HG03342 (cell line): ENCODE data around the gene PRORP.
A peak's percentile ranks its signal among the peaks of the same experiment; 100 is the strongest.
"Not testable (repeated sequence)": the region's sequence is repeated elsewhere in the genome, so short reads cannot be mapped to it uniquely, and the experiment has no call there.

Experiments
- ATAC-seq: cut with Tn5 transposase; IDR thresholded peaks from one replicate; pipeline ENCODE4 v1.9.1; 2021; ENCODE audit warnings: mild to moderate bottlenecking, moderate library complexity; ENCODE audit not compliant: unreplicated experiment

Gene PRORP

DNA sequence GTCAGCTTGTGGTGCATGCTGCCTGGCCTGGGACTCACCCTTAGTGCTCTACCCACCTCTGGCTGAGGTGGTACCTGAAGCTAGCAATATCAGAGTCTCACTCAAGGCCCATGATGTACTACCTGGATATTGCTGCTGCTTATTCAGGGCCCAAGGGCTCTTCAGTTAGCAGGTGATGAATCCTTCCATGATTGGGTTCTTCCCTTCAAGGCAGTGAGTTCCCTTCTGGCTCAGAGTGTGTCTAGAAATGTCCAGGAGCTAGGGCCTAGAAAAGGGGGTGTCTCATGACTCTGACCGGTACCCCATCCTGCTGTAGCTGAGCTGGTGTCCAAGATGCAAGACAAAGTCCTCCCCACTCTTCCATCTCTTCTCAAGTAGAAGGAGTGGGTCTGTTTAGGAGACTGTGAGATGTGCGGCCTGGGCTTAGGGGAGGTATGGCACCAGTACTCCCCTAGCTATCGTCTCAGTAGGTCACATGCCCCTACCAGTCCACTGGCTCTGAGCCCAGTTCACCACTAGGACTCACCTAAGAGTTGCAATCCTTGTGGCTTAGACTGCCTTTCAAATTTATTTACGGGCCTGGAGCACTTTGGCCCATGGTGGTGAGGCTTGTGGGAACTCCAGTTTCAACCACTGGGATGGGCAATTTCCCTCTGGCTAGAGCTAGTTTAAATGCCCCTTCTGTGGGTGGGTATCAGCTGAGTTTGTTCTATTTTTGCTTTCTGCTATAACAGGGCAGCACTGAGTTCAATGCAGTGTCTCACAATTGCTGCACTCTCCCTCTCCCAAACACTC lies 12.2 kb downstream of the PRORP start:
- ATAC-seq = no peak

DNA sequence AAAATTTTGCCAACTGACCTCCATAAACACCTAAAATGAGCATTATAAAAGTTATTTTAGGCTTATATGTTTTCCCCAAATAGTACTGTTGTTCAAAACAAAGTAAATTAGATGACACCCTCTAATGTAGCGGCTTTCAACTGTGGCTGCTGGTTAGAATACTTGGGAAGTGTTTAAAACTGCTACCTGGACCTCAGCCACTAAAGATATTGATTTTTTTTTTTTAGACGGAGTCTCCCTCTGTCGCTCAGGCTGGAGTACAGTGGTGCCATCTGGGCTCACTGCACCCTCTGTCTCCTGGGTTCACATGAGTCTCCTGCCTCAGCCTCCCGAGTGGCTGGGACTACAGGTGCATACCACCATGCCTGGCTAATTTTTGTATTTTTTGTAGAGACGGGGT lies 16.2 kb downstream of the PRORP start:
- ATAC-seq = no peak

DNA sequence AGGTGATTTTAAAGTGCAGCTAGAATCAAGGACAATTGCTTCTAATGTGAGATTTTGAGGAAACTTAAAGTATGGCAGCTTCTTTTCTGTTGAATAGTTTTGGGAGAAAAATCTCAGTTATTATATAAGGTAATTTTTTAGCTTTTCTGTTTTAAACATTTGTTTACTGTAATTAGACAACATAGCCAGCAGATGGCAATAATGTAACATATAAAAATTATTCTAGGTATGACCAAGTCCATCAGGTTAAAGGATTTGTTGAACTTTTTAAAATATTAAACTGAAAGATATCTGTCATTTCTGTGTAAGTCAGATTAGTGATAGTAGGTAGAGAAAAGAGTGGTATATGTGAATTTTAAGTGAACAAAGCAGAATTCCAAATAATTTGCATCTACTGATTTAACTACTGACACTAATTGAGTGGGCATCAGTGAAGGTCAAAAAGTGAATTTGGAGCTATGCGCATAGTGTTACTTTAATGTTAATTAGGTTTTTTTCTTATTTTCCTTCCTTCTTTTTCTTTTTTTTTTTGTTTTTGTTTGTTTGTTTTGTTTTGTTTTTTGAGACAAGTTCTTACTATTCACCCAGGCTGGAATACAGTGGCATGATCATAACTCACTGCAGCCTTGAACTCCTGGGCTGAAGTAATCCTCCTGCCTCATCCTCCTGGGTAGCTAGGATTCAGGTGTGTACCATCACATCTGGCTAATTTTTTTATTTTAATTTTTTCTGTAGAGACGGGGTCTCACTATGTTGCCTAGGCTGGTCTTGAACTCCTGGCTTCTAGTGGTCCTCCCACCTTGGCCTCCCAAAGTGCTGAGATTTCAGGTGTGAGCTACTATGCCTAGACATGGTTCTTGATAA lies 18.6 kb downstream of the PRORP start:
- no peak for ATAC-seq

DNA sequence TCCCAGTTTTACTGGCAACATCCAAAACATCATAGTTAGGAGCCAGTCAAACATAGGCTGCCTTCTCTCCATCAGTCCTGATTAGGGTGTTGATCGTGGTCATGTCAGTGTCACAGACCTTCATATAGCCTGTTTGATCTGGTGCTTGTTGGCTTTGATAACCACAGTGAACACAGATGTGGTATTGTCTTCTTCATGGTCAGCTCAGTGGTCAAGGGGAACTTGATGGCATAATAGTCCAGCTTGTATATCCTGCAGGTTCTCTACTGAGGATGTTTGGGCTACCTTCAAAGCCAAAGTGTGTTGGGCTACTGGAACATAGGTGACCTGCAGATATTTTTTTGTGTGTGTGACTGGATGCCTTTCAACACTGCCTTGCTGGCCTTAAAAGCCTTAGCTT lies 21.7 kb downstream of the PRORP start:
- ATAC-seq = no peak

DNA sequence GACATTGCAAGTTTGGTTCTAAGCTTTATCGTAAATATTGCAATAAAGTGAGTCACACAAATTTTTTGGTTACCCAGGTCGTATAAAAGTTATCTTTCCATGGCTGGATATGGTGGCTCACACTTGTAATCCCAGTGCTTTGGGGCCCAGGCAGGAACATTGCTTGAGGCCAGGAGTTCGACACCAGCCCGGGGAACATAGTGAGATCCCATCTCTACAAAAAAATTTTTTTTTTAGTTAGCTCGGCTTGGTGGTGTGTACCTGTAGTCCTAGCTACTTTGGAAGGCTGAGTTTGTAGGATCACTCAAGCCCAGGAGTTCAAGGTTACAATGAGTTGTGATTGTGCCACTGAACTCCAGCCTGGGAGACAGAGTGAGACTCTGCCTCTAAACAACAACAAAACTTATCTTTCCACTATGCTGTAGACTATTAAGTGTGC lies 24.4 kb downstream of the PRORP start:
- no peak for ATAC-seq

DNA sequence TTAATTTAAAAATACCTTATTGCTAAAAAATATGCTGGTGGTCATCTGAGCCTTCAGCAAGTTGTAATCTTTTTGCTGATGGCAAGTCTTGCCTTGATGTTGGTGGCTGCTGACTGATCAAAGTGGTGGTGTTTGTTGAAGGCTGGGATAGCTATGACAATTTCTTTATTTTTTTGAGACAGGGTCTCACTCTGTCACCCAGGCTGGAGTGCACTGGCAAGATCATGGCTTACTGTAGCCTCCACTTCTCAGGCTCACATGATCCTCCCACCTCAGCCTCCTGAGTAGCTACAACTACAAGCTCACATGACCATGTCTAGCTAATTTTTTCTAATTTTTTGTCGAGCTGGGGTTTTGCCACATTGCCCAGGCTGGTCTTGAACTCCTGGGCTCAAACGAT lies 24.8 kb downstream of the PRORP start:
- no peak for ATAC-seq

DNA sequence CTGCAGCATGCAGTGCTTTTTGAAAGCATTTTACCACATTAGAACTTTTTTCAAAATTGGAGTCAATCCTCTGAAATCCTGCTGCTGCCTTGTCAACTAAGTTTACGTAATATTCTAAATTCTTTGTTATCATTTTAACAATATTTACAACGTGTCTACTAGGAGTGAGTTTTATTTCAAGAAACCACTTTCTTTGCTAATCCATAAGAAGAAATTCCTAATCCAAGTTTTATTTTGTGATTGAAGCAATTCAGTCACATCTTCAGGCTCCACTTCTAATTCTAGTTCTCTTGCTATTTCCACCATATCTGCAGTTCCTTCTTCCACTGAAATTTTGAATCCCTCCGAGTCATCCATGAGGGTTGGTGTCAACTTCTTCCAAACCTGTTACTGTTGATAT lies 25.4 kb downstream of the PRORP start:
- ATAC-seq = no peak

DNA sequence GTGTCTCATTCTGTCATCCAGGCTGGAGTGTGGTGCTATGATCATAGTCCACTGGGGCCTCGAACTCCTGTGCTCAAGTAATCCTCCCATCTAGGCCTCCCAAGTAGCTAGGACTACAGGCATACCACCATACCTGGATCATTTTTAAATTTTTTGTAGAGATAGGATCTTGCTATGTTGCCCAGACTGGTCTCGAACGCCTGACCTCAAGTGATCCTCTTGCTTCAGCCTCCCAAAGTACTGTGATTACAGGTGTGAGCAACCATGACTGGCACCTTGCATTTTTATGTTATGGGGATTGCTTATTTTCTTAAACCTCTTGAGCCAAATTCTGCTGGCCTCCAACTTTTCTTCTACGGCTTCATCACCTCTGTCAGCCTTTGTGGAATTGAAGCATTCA lies 26.9 kb downstream of the PRORP start:
- ATAC-seq = no peak

DNA sequence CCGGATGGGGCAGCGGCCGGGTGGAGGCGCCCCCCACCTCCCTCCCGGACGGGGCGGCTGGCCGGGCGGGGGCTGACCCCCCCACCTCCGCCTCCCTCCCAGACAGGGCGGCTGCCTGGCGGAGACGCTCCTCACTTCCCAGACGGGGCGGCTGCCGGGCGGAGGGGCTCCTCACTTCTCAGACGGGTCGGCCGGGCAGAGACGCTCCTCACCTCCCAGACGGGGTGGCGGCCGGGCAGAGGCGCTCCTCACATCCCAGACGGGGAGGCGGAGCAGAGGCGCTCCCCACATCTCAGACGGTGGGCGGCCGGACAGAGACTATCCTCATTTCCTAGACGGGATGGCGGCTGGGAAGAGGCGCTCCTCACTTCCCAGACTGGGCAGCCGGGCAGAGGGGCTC lies 30.2 kb downstream of the PRORP start:
- not testable (repeated sequence) for ATAC-seq

DNA sequence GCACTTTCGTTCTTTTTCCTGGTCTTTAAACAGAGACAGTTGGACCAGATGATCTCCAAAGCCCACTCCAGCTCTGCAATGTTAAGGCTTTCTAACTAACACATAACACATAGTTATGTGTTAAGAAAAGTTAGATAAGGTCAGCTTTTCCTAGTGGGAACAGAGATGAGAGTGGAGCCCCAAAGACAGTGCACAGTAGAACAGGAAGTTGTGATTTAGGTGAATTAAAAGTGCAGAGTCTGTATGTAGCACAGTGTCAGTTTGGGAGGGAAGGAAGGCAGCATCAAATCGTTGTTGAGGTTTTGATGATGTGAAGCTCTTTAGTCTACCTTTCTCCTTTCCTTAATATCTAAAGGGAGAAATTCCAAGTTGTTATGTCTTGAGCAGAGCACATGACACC lies 31.7 kb downstream of the PRORP start:
- ATAC-seq = no peak

DNA sequence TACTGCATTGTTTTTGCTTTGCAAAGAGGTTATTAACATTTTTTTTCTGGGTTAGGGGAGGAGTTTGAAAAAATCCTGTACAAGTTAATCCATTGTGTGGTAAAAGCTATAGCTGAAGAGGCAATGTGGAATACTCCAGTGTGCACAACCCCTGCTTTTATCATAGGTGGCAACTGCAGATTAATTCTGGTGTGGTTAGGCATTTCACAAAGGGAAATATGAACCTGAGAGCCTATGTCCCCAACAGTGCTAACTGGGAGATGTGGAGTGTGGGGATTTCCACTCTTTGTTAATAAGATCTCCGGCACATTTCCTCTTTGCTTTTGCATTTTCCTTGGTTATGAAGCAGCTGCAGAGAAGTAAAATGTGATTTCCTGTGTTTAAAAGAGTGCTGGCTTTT lies 33.6 kb downstream of the PRORP start:
- ATAC-seq = no peak

DNA sequence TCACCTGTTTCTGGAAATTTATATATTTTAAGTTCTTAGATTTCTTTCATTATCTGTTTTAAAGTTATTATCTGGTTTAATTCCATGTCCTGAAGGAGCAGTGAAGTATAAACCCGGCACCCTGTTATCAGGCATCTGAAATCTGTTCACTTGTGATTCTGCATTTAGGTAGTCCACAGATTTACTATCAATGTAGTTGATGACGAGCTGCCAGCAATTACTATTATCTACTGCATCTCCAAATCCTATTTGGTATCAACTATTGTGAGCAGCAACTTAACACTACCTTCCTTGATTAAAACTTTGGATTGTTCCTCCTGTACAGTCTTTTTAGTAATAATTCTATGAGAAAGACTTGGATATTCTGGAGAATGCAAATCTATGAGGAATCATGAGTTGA lies 36.1 kb downstream of the PRORP start:
- no peak for ATAC-seq

DNA sequence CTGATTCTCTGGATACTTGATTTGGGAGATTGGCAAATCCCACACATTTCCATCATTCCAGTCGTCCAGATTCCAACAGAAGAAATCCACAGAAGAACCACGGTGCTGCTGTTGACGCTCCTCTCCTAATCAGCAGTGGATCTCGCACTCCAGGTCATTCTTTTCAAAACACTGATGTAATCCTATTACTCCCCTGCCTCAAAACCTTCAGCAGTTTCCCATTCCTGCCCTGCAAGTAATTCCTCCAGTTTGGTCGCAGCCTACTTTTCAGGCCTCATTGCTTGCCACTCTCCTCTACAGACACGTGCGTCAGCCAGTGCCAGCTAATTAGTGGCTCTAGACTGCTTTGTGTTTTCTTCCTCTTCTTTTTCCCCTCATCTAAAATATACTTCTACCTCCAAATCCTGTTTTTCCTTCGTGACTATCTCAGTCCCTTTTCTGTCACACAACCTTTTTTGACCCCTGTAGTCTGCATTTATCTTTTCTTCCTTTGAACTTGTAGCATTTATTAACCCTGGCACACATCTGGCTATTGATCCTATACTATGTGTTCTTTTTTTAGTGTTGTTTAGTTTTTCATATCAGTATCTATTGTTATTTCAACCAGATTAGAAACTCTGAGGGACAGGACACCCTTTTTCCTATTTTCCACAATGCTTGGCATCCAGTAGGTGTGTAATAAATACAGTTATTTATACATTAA lies 36.8 kb downstream of the PRORP start:
- no peak for ATAC-seq

DNA sequence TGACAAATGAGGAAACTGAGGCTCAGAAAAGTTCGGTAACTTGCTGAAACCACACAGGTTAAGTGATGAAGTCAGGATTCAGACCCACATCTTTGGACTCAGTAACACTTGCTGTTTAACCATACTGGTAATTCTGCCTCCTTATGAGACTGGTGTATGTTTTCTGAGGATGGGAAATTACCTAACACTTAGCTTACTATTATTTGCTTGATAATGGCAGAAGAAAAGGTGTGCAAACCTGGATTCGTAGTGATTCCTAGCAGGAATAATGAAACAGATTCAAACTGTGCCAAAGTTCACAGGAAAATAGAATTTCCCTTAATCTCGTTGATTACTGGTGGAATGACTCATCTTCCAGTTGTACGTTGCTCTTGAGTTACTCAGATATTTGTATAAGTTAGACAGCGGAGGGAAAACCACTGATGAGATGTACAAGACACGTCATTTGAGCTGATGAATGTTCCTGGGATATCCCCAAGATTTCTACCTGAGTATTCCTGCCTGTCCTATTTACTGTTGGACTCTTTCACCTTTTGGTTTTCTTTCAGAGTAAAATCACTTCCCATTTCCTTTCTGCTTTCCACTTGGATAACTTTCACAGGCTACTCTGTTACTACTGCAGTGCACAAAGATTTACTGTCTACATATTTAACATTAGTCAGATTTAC lies 37.5 kb downstream of the PRORP start:
- peak; percentile 56 for ATAC-seq

DNA sequence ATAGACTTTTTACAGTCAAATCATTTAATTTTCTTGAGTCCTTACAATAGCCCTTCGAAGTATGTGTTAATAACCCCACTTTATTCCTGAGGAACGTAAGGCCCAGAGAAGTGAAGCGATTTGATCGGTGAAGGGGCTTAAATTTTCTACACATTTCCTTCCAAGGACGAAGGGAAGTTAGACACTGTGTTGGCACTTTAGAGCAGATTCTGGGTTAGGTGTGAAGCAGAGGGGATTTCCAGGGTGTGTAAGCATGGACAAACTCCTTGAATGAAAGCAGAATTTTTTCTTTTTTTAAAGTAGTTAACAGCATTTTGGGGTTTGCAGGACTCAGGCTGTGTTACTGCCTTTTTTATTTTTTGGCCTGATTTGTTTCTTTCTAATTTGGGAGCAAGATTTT lies 38.9 kb downstream of the PRORP start:
- no peak for ATAC-seq

DNA sequence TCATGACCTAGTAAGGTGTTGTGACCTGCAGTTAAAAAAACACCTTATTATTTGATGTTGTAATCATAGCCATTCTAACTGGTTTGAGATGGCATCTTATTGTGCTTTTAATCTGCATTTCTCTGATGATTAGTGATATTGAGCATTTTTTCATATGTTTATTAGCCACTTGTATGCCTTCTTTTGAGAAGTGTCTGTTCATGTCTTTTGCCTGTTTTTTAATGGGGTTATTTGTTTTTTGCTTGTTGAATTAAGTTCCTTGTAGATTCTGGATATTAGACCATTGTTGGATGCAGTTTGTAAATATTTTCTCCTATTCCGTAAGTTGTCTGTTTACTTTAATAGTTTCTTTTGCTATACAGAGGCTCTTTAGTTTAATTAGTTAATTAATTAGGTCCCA lies 41.0 kb downstream of the PRORP start:
- ATAC-seq = no peak

DNA sequence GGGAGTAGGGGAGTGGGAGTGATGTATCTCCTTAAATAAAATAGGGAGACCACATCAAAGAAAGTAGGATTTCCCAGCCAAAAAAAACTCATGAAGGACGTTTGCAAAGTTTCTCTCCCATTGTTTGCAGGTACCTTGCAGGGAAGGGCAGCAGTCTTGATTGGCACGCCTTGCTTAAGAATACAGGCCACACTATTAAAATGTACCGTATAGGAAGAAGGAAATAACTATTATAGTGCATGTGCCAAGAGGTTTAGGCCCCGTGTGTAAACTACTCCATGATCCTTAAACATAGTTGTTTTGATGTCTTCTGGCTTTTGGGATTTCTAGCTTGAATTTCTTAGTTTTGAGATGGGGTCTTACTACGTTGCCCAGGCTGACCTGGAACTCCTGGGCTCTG lies 42.5 kb downstream of the PRORP start:
- ATAC-seq = no peak

DNA sequence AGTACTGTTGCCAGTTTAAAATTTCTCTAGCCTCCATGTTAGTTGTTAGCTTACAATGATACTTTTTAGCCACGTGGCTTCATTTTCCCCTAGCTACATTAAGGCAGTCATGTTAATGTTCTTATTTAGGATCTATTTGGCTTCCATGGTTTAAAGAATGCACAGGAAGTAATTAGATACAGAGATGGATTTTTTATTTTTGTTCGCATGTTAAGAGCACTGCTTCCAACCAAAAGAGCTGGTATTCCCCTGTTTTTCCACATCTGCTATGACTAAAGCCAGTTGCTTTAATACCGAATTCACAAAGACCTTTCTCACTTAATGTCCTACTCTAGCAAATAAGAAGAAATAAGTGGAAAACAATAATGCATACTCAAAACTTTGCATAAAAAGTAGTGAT lies 45.1 kb downstream of the PRORP start:
- ATAC-seq = no peak
